ENCODE measurements around the gene CIB2. TPM values are rescaled to one million over a fixed set of nuclear protein-coding genes. Genes with fewer than 3 reads are reported as not detected.

Gene CIB2
- total and polyA plus RNA-seq, 2 donors (not counting 1 experiment from before 2014, with no cell fraction given): 0.97 to 3.2 TPM

- TF ChIP-seq CTCF (IDR thresholded peaks at IDR 0.05) (no peak), EZH2 (IDR thresholded peaks at IDR 0.05; ENCODE audit: borderline replicate concordance, insufficient read depth, low read depth, low read length, poor library complexity, severe bottlenecking) (no peak)
- Histone ChIP-seq H2AFZ (ENCODE audit: insufficient read depth, low read depth, low read length, poor library complexity, severe bottlenecking) (no peak overlapping the region), H4K20me1 (ENCODE audit: control insufficient read depth, insufficient read depth, low read length, poor library complexity, severe bottlenecking) (no peaks in the 10 kb centered on the region), H3K4me2 (replicated peaks; ENCODE audit: low read depth, low read length, poor library complexity, severe bottlenecking) (no peak overlapping the region), H3K9ac (ENCODE audit: low read length) (no peak overlapping the region), H3K9me3 (ENCODE audit: control extremely low read depth in 1 of 3, control insufficient read depth in 2 of 3, insufficient read depth in 1 of 3, low read length in 2 of 3) (peaks cover 0 to 3% (median 0%) of the 10 kb centered on the region in 3 donors), H3K79me2 (ENCODE audit: control insufficient read depth, insufficient read depth, low read length) (no peaks in the 10 kb centered on the region), H3K27ac (ENCODE audit: low read length in 2 of 2) (no peak overlapping the region), H3K4me1 (ENCODE audit: control insufficient read depth in 2 of 2, insufficient read depth in 2 of 2, low read length in 2 of 2) (peaks cover 0 to 4% of the 10 kb centered on the region in 2 donors), H3K27me3 (replicated peaks in 1 of 4; ENCODE audit: control extremely low read depth in 1 of 4, control insufficient read depth in 3 of 4, insufficient read depth in 4 of 4, low read length in 3 of 4) (no peaks in the 10 kb centered on the region), H3K4me3 (ENCODE audit: control extremely low read depth in 1 of 5, extremely low read depth in 1 of 5, insufficient read depth in 1 of 5, low read depth in 2 of 5, low read length in 4 of 5) (no peak overlapping the region), H3K36me3 (replicated peaks in 1 of 2; ENCODE audit: control extremely low read depth in 1 of 2, control insufficient read depth in 1 of 2, extremely low read depth in 1 of 2, insufficient read depth in 2 of 2, low read length in 1 of 2) (no peaks in the 10 kb centered on the region)
- ATAC-seq (ENCODE audit: low read depth) (no peak), DNase-seq (no peak)
- H3K27me3 Mint-ChIP-seq: no peaks in the 10 kb centered on the region
- 94% methylated on average over 3 of the region's 5 CpGs for WGBS (ENCODE audit: insufficient coverage)
- POLR2A ChIA-PET: no interaction called here
- no peaks in the 10 kb centered on the region for H3K9me3 Mint-ChIP-seq (ENCODE audit: insufficient read depth)
- CTCF ChIA-PET: interaction anchor here (1.2 to 2.5 kb wide), 2 partner anchors 11 to 94 kb away, joined by 4 to 8 read pairs; no protein-coding TSS in a partner anchor
- no peak overlapping the region for H3K4me3 Mint-ChIP-seq
- intact Hi-C loops (cut with micrococcal nuclease): no loop called here
- H3K4me1 Mint-ChIP-seq: no peaks in the 10 kb centered on the region
- no peak overlapping the region for H3K27ac Mint-ChIP-seq
Observed at GRCh38 chr15:78101423-78102105, 29.7 kb downstream of the CIB2 start.

- TF ChIP-seq EZH2 (IDR thresholded peaks at IDR 0.05; ENCODE audit: borderline replicate concordance, insufficient read depth, low read depth, low read length, poor library complexity, severe bottlenecking): no peak
- no peak for TF ChIP-seq CTCF (IDR thresholded peaks at IDR 0.05)
- Histone ChIP-seq H2AFZ (ENCODE audit: insufficient read depth, low read depth, low read length, poor library complexity, severe bottlenecking) (no peak overlapping the region), H3K4me1 (ENCODE audit: control insufficient read depth in 2 of 2, insufficient read depth in 2 of 2, low read length in 2 of 2) (peaks cover 0 to 4% of the 10 kb centered on the region in 2 donors), H3K4me3 (ENCODE audit: control extremely low read depth in 1 of 5, extremely low read depth in 1 of 5, insufficient read depth in 1 of 5, low read depth in 2 of 5, low read length in 4 of 5) (no peak overlapping the region), H3K36me3 (replicated peaks in 1 of 2; ENCODE audit: control extremely low read depth in 1 of 2, control insufficient read depth in 1 of 2, extremely low read depth in 1 of 2, insufficient read depth in 2 of 2, low read length in 1 of 2) (no peaks in the 10 kb centered on the region), H3K27me3 (replicated peaks in 1 of 4; ENCODE audit: control extremely low read depth in 1 of 4, control insufficient read depth in 3 of 4, insufficient read depth in 4 of 4, low read length in 3 of 4) (no peaks in the 10 kb centered on the region), H4K20me1 (ENCODE audit: control insufficient read depth, insufficient read depth, low read length, poor library complexity, severe bottlenecking) (no peaks in the 10 kb centered on the region), H3K9ac (ENCODE audit: low read length) (no peak overlapping the region), H3K4me2 (replicated peaks; ENCODE audit: low read depth, low read length, poor library complexity, severe bottlenecking) (no peak overlapping the region), H3K79me2 (ENCODE audit: control insufficient read depth, insufficient read depth, low read length) (no peaks in the 10 kb centered on the region), H3K9me3 (ENCODE audit: control extremely low read depth in 1 of 3, control insufficient read depth in 2 of 3, insufficient read depth in 1 of 3, low read length in 2 of 3) (peaks cover 0 to 3% (median 0%) of the 10 kb centered on the region in 3 donors), H3K27ac (ENCODE audit: low read length in 2 of 2) (no peak overlapping the region)
- Mint-ChIP-seq H3K27ac (no peak overlapping the region), H3K4me3 (no peak overlapping the region), H3K27me3 (no peaks in the 10 kb centered on the region), H3K4me1 (no peaks in the 10 kb centered on the region), H3K9me3 (ENCODE audit: insufficient read depth) (no peaks in the 10 kb centered on the region)
- ChIA-PET CTCF (interaction anchor here (1.2 kb wide), 1 partner anchor 12 kb away, joined by 4 read pairs; no protein-coding TSS in a partner anchor), POLR2A (no interaction called here)
- DNase-seq (no peak), ATAC-seq (ENCODE audit: low read depth) (no peak)
- intact Hi-C loops (cut with micrococcal nuclease): no loop called here
- WGBS (ENCODE audit: insufficient coverage): 100% methylated on average over 2 of the region's 2 CpGs
Observed at GRCh38 chr15:78100886-78101285, 30.4 kb downstream of the CIB2 start.
